HEK293 (cell line): ENCODE results near the gene USE1.
A peak's percentile ranks its signal among the peaks of the same experiment; 100 is the strongest.

Experiments
- BCL11A ChIP-seq: fragments of 450-650 bp; formaldehyde crosslinking; IDR thresholded peaks from 2 replicates; pipeline ENCODE4 v1.5.1; 2016; ENCODE audit warnings: low read depth, missing biosample characterization, missing genetic modification characterization
- GLIS2 ChIP-seq: fragments of 450-650 bp; formaldehyde crosslinking; IDR thresholded peaks from 2 replicates; pipeline ENCODE4 v1.5.1; 2016; ENCODE audit warnings: missing biosample characterization, missing genetic modification characterization
- KLF10 ChIP-seq: fragments of 450-650 bp; IDR thresholded peaks from 2 replicates; pipeline ENCODE4 v1.5.1; 2018; ENCODE audit warnings: missing biosample characterization, mild to moderate bottlenecking, missing genetic modification characterization
- KLF8 ChIP-seq: fragments of 450-650 bp; formaldehyde crosslinking; IDR thresholded peaks from 2 replicates; pipeline ENCODE4 v1.5.1; 2016; ENCODE audit warnings: missing biosample characterization, missing genetic modification characterization
- OSR2 ChIP-seq: fragments of 450-650 bp; formaldehyde crosslinking; IDR thresholded peaks from 2 replicates; pipeline ENCODE4 v1.5.1; 2016; ENCODE audit warnings: missing biosample characterization, missing genetic modification characterization
- REPIN1 ChIP-seq: fragments of 450-650 bp; formaldehyde crosslinking; IDR thresholded peaks from 2 replicates; pipeline ENCODE4 v1.5.1; 2017; ENCODE audit warnings: missing biosample characterization, missing genetic modification characterization, low read depth
- ZBTB48 ChIP-seq: fragments of 450-650 bp; formaldehyde crosslinking; IDR thresholded peaks from 2 replicates; pipeline ENCODE4 v1.5.1; 2016; ENCODE audit warnings: missing biosample characterization, missing genetic modification characterization
- ZBTB8A ChIP-seq: fragments of 450-650 bp; formaldehyde crosslinking; IDR thresholded peaks from 2 replicates; pipeline ENCODE4 v1.5.1; 2016; ENCODE audit warnings: missing biosample characterization, missing genetic modification characterization
- ZFP3 ChIP-seq: fragments of 450-650 bp; formaldehyde crosslinking; IDR thresholded peaks from 2 replicates; pipeline ENCODE4 v1.5.1; 2016; ENCODE audit warnings: low read depth, missing biosample characterization, missing genetic modification characterization
- ZFP41 ChIP-seq: fragments of 450-650 bp; formaldehyde crosslinking; IDR thresholded peaks from 2 replicates; pipeline ENCODE4 v1.5.1; 2016; ENCODE audit warnings: missing biosample characterization, missing genetic modification characterization, borderline replicate concordance
- ZNF114 ChIP-seq: fragments of 450-650 bp; formaldehyde crosslinking; IDR thresholded peaks from 2 replicates; pipeline ENCODE4 v1.5.0; 2017; ENCODE audit warnings: missing biosample characterization, missing genetic modification characterization
- ZNF211 ChIP-seq: fragments of 450-650 bp; formaldehyde crosslinking; IDR thresholded peaks from 2 replicates; pipeline ENCODE4 v1.5.1; 2016; ENCODE audit warnings: low read depth, missing biosample characterization, missing genetic modification characterization
- ZNF266 ChIP-seq: fragments of 450-650 bp; formaldehyde crosslinking; IDR thresholded peaks from 2 replicates; pipeline ENCODE4 v1.5.1; 2016; ENCODE audit warnings: missing biosample characterization, missing genetic modification characterization, low read depth
- ZNF521 ChIP-seq: fragments of 450-650 bp; formaldehyde crosslinking; IDR thresholded peaks from 2 replicates; pipeline ENCODE4 v1.5.1; 2017; ENCODE audit warnings: missing biosample characterization, mild to moderate bottlenecking, missing genetic modification characterization
- ZNF529 ChIP-seq: fragments of 450-650 bp; formaldehyde crosslinking; IDR thresholded peaks from 2 replicates; pipeline ENCODE4 v1.5.1; 2017; ENCODE audit warnings: missing genetic modification characterization, missing biosample characterization; ENCODE audit not compliant: insufficient replicate concordance
- ZNF530 ChIP-seq: fragments of 450-650 bp; formaldehyde crosslinking; IDR thresholded peaks from 2 replicates; pipeline ENCODE4 v1.5.1; 2016; ENCODE audit warnings: low read depth, missing biosample characterization, missing genetic modification characterization
- ZNF548 ChIP-seq: fragments of 450-650 bp; formaldehyde crosslinking; IDR thresholded peaks from 2 replicates; pipeline ENCODE4 v1.5.1; 2016; ENCODE audit warnings: missing biosample characterization, missing genetic modification characterization
- ZNF621 ChIP-seq: fragments of 450-650 bp; formaldehyde crosslinking; IDR thresholded peaks from 2 replicates; pipeline ENCODE4 v1.5.1; 2017; ENCODE audit warnings: missing biosample characterization, missing genetic modification characterization
- ZNF747 ChIP-seq: fragments of 450-650 bp; formaldehyde crosslinking; IDR thresholded peaks from 2 replicates; pipeline ENCODE4 v1.5.1; 2016; ENCODE audit warnings: missing biosample characterization, missing genetic modification characterization
- TF ChIP-seq, protein P1 (sequence below): fragments of 450-650 bp; formaldehyde crosslinking; IDR thresholded peaks from 2 replicates; pipeline ENCODE4 v1.5.1; 2016; ENCODE audit warnings: missing biosample characterization, missing genetic modification characterization
- TF ChIP-seq, protein P2 (sequence below): IDR thresholded peaks from 2 replicates; pipeline ENCODE4 v1.6.1; 2011; ENCODE audit warnings: mild to moderate bottlenecking, low read depth, low read length, borderline replicate concordance
- TF ChIP-seq, protein P3 (sequence below): fragments of 450-650 bp; formaldehyde crosslinking; IDR thresholded peaks from 2 replicates; pipeline ENCODE4 v1.5.1; 2016; ENCODE audit warnings: missing biosample characterization, missing genetic modification characterization
- TF ChIP-seq, protein P4 (sequence below): fragments of 450-650 bp; formaldehyde crosslinking; IDR thresholded peaks from 2 replicates; pipeline ENCODE4 v1.5.1; 2016; ENCODE audit warnings: missing biosample characterization, missing genetic modification characterization
- TF ChIP-seq, protein P5 (sequence below): fragments of 450-650 bp; formaldehyde crosslinking; IDR thresholded peaks from 2 replicates; pipeline ENCODE4 v1.5.1; 2017; ENCODE audit warnings: missing biosample characterization, missing genetic modification characterization
- TF ChIP-seq, protein P6 (sequence below): fragments of 450-650 bp; formaldehyde crosslinking; IDR thresholded peaks from 2 replicates; pipeline ENCODE4 v1.5.0; 2017; ENCODE audit warnings: missing biosample characterization, missing genetic modification characterization, borderline replicate concordance

The USE1 gene

DNA sequence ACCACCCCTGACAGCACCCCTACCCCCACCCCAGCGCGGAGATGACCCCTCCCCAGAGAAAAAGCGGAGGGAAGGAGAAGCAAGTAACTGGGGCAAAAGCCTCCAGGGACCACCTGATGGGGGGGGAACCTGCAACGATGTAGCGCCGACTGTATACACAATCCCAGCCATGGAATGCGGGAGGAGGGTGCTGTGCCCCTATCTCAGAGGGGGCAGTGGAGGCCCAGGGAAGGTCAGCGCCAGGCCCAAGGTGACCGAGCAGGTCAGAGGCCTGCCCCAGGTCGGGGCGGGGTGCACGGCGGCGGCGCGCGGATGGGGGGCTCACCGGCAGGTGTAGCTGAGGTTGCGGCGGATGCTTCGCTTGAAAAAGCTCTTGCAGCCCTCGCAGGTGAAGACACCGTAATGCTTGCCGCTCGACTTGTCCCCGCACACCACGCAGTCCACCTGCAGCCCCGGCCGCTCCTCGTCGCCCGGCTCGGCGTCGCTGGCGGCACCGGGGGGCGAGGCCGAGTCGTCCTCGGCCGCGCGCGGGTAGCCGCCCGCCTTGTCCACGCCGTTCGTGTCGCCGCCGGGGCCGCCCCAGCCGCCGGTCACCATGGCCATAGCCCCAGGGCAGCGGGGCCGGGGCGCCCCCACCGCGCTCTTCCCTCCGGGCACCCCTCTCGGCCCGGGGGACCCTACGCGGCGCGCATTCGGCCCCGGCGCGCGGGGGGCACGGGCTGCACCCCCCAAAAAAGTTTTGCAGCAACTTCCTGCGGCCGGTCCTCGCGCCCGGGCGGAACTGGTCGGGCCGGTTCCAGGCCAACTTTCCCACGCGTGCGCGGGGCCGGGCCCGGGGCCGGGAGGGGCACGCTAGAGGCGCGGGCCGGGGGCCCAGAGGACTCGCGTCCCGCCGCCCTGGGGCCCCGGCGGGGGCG, 29.7 kb downstream of the USE1 start (continued):
- TF ChIP-seq, protein P1, sequence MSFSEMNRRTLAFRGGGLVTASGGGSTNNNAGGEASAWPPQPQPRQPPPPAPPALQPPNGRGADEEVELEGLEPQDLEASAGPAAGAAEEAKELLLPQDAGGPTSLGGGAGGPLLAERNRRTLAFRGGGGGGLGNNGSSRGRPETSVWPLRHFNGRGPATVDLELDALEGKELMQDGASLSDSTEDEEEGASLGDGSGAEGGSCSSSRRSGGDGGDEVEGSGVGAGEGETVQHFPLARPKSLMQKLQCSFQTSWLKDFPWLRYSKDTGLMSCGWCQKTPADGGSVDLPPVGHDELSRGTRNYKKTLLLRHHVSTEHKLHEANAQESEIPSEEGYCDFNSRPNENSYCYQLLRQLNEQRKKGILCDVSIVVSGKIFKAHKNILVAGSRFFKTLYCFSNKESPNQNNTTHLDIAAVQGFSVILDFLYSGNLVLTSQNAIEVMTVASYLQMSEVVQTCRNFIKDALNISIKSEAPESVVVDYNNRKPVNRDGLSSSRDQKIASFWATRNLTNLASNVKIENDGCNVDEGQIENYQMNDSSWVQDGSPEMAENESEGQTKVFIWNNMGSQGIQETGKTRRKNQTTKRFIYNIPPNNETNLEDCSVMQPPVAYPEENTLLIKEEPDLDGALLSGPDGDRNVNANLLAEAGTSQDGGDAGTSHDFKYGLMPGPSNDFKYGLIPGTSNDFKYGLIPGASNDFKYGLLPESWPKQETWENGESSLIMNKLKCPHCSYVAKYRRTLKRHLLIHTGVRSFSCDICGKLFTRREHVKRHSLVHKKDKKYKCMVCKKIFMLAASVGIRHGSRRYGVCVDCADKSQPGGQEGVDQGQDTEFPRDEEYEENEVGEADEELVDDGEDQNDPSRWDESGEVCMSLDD: peak; percentile 75
- TF ChIP-seq ZNF114 (no peak), BCL11A (tag by site-specific recombination) (no peak), REPIN1 (no peak), GLIS2 (tag by site-specific recombination) (0 out of 2 replicates have a peak, but pooled peaks have one; percentile 8), ZBTB8A (tag by site-specific recombination) (no peak), ZNF530 (tag by site-specific recombination) (no peak), KLF8 (tag by site-specific recombination) (no peak), OSR2 (tag by site-specific recombination) (no peak), ZNF548 (no peak), ZFP41 (tag by site-specific recombination) (no peak), ZNF621 (tag by site-specific recombination) (no peak), ZNF266 (tag by site-specific recombination) (no peak), ZBTB48 (peak; percentile 26; the same call in 1 of the 2 replicates), ZNF747 (tag by site-specific recombination) (no peak), ZNF521 (tag by site-specific recombination) (no peak), ZFP3 (no peak), ZNF211 (tag by site-specific recombination) (no peak), ZNF529 (no peak), KLF10 (tag by site-specific recombination) (no peak)
- TF ChIP-seq, protein P2, sequence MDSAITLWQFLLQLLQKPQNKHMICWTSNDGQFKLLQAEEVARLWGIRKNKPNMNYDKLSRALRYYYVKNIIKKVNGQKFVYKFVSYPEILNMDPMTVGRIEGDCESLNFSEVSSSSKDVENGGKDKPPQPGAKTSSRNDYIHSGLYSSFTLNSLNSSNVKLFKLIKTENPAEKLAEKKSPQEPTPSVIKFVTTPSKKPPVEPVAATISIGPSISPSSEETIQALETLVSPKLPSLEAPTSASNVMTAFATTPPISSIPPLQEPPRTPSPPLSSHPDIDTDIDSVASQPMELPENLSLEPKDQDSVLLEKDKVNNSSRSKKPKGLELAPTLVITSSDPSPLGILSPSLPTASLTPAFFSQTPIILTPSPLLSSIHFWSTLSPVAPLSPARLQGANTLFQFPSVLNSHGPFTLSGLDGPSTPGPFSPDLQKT: no peak
- TF ChIP-seq, protein P3, sequence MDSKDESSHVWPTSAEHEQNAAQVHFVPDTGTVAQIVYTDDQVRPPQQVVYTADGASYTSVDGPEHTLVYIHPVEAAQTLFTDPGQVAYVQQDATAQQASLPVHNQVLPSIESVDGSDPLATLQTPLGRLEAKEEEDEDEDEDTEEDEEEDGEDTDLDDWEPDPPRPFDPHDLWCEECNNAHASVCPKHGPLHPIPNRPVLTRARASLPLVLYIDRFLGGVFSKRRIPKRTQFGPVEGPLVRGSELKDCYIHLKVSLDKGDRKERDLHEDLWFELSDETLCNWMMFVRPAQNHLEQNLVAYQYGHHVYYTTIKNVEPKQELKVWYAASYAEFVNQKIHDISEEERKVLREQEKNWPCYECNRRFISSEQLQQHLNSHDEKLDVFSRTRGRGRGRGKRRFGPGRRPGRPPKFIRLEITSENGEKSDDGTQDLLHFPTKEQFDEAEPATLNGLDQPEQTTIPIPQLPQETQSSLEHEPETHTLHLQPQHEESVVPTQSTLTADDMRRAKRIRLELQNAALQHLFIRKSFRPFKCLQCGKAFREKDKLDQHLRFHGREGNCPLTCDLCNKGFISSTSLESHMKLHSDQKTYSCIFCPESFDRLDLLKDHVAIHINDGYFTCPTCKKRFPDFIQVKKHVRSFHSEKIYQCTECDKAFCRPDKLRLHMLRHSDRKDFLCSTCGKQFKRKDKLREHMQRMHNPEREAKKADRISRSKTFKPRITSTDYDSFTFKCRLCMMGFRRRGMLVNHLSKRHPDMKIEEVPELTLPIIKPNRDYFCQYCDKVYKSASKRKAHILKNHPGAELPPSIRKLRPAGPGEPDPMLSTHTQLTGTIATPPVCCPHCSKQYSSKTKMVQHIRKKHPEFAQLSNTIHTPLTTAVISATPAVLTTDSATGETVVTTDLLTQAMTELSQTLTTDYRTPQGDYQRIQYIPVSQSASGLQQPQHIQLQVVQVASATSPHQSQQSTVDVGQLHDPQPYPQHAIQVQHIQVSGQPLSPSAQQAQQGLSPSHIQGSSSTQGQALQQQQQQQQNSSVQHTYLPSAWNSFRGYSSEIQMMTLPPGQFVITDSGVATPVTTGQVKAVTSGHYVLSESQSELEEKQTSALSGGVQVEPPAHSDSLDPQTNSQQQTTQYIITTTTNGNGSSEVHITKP (tag by site-specific recombination): no peak
- TF ChIP-seq, protein P4, sequence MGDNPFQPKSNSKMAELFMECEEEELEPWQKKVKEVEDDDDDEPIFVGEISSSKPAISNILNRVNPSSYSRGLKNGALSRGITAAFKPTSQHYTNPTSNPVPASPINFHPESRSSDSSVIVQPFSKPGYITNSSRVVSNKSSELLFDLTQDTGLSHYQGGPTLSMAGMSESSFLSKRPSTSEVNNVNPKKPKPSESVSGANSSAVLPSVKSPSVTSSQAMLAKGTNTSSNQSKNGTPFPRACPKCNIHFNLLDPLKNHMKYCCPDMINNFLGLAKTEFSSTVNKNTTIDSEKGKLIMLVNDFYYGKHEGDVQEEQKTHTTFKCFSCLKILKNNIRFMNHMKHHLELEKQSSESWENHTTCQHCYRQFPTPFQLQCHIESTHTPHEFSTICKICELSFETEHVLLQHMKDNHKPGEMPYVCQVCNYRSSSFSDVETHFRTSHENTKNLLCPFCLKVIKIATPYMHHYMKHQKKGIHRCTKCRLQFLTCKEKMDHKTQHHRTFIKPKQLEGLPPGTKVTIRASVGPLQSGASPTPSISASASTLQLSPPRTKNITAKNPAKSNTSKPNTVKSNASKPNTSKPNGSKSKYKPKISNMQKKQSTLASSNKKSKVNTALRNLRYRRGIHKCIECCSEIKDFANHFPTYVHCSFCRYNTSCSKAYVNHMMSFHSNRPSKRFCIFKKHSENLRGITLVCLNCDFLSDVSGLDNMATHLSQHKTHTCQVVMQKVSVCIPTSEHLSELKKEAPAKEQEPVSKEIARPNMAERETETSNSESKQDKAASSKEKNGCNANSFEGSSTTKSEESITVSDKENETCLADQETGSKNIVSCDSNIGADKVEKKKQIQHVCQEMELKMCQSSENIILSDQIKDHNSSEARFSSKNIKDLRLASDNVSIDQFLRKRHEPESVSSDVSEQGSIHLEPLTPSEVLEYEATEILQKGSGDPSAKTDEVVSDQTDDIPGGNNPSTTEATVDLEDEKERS: no peak
- TF ChIP-seq, protein P5, sequence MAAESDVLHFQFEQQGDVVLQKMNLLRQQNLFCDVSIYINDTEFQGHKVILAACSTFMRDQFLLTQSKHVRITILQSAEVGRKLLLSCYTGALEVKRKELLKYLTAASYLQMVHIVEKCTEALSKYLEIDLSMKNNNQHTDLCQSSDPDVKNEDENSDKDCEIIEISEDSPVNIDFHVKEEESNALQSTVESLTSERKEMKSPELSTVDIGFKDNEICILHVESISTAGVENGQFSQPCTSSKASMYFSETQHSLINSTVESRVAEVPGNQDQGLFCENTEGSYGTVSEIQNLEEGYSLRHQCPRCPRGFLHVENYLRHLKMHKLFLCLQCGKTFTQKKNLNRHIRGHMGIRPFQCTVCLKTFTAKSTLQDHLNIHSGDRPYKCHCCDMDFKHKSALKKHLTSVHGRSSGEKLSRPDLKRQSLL (tag by site-specific recombination): no peak
- TF ChIP-seq, protein P6, sequence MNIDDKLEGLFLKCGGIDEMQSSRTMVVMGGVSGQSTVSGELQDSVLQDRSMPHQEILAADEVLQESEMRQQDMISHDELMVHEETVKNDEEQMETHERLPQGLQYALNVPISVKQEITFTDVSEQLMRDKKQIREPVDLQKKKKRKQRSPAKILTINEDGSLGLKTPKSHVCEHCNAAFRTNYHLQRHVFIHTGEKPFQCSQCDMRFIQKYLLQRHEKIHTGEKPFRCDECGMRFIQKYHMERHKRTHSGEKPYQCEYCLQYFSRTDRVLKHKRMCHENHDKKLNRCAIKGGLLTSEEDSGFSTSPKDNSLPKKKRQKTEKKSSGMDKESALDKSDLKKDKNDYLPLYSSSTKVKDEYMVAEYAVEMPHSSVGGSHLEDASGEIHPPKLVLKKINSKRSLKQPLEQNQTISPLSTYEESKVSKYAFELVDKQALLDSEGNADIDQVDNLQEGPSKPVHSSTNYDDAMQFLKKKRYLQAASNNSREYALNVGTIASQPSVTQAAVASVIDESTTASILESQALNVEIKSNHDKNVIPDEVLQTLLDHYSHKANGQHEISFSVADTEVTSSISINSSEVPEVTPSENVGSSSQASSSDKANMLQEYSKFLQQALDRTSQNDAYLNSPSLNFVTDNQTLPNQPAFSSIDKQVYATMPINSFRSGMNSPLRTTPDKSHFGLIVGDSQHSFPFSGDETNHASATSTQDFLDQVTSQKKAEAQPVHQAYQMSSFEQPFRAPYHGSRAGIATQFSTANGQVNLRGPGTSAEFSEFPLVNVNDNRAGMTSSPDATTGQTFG (tag by site-specific recombination): no peak
